ENCODE measurements around the gene CTDP1. TPM values are rescaled to one million over a fixed set of nuclear protein-coding genes. Genes with fewer than 3 reads are reported as not detected.
"Not testable (repeated sequence)": the region's sequence is repeated elsewhere in the genome, so short reads cannot be mapped to it uniquely, and the experiment has no call there.

Gene CTDP1
- total RNA-seq, 1 donor from 2014 or later = 9.4 TPM

DNA sequence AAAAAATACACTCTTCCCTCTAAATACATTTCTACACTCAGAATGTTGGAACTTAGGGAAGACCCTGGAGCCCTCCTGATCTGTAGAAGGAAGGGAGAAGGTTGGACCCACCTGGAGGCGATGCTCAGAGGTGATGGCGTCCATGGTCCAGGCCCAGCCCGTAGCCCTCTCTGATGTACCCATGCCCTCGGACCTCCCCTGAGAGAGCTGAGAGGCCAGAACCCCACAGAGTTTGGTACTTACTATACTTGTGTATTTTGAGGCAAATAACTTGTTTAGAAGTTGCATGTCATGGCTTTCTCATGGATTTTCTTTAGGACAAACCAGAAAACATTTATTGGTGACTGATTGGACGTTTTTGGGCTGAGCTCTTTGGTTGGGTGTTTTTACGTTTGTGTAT, 10.5 kb downstream of the CTDP1 start:
- Histone ChIP-seq H3K4me3 (ENCODE audit: low read length in 3 of 3) (no peak overlapping the region), H3K9ac (ENCODE audit: low read depth in 1 of 3, low read length in 3 of 3) (no peak overlapping the region), H3K27ac (ENCODE audit: low read depth, low read length) (no peak overlapping the region), H3K36me3 (ENCODE audit: control insufficient read depth in 3 of 3, insufficient read depth in 3 of 3, low read length in 3 of 3) (peaks cover 0 to 2% (median under 1%) of the 10 kb centered on the region in 3 donors), H3K4me1 (ENCODE audit: control insufficient read depth in 3 of 3, insufficient read depth in 3 of 3, low read length in 3 of 3) (no peaks in the 10 kb centered on the region), H3K9me3 (ENCODE audit: control insufficient read depth in 3 of 3, low read length in 3 of 3) (no peaks in the 10 kb centered on the region), H3K27me3 (ENCODE audit: control insufficient read depth in 3 of 3, insufficient read depth in 3 of 3, low read length in 3 of 3) (no peaks in the 10 kb centered on the region)

DNA sequence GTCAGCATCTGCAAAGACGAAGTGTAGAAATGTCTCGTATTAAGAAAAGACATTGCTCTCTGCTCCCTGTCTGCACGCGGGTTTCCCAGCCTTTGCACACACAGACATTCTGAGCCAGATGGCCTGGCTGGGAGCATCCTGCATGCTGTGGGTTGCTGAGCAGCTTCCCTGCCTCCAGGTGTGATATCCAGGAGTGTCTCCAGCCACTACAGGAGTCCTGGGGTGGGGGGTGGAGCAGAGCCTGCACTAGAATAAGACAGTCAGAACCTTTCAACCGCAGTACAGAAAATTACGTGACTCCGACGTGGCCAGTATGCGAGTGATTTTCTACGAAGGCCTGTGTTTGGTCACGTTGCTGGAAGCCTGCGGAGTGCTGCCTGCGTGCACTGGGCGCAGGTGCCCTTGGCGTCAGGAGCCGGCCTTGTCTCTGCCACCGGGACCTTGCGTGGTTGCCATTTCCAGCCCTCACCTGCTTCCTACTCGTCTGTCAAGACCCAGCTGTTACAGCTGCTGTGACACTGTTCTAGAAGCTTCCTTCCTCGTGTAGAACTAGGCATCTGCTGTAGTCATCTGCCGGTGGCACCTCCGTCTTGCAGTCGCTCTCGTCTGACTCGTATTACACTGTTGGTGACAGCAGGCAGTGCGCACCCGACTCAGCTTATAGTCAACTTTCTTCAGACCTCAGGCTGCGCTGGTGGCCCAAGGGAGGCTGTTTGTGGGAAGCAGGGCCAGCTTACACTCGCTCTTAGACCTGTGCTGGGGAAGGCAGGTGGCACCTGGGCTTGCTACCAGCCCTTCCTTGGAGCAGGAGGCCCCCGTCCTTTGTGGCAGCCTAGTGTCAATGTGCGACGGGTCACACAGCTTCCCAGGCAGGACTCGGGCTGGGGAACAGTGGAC, 11.2 kb downstream of the CTDP1 start:
- H3K27me3 ChIP-seq (ENCODE audit: control insufficient read depth in 3 of 3, insufficient read depth in 3 of 3, low read length in 3 of 3) = no peaks in the 10 kb centered on the region

DNA sequence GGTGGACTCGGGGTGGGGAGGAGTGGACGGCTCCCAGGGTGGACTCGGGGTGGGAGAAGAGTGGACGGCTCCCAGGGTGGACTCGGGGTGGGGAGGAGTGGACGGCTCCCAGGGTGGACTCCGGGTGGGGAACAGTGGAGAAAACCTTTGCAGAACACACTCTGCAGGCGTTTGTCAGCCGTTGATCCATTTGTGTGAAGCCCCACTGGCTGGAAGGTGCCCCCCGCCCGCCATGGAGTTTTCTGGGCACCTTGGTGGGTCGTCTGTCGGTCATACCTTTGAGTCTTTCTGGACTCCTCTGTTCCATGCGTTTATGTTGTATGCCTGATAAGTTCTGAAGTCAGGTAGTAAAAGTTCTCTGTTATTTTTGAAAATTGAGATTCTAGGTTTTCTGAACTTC, 12.5 kb downstream of the CTDP1 start:
- Histone ChIP-seq H3K36me3 (ENCODE audit: control insufficient read depth in 3 of 3, insufficient read depth in 3 of 3, low read length in 3 of 3) (peaks cover 12 to 15% (median 15%) of the 10 kb centered on the region in 3 donors), H3K4me1 (ENCODE audit: control insufficient read depth in 3 of 3, insufficient read depth in 3 of 3, low read length in 3 of 3) (no peaks in the 10 kb centered on the region), H3K9ac (ENCODE audit: low read depth in 1 of 3, low read length in 3 of 3) (no peak overlapping the region), H3K4me3 (ENCODE audit: low read length in 3 of 3) (no peak overlapping the region), H3K9me3 (ENCODE audit: control insufficient read depth in 3 of 3, low read length in 3 of 3) (no peaks in the 10 kb centered on the region), H3K27ac (ENCODE audit: low read depth, low read length) (no peak overlapping the region), H3K27me3 (ENCODE audit: control insufficient read depth in 3 of 3, insufficient read depth in 3 of 3, low read length in 3 of 3) (no peaks in the 10 kb centered on the region)

More for the DNA sequence above, 11.2 kb downstream of the CTDP1 start:
- H3K36me3 ChIP-seq (ENCODE audit: control insufficient read depth in 3 of 3, insufficient read depth in 3 of 3, low read length in 3 of 3) = peaks cover 4 to 7% (median 6%) of the 10 kb centered on the region in 3 donors
- no peak overlapping the region for H3K9ac ChIP-seq (ENCODE audit: low read depth in 1 of 3, low read length in 3 of 3)
- no peak overlapping the region for H3K4me3 ChIP-seq (ENCODE audit: low read length in 3 of 3)
- no peaks in the 10 kb centered on the region for H3K4me1 ChIP-seq (ENCODE audit: control insufficient read depth in 3 of 3, insufficient read depth in 3 of 3, low read length in 3 of 3)
- H3K27ac ChIP-seq (ENCODE audit: low read depth, low read length) = no peak overlapping the region
- no peaks in the 10 kb centered on the region for H3K9me3 ChIP-seq (ENCODE audit: control insufficient read depth in 3 of 3, low read length in 3 of 3)

DNA sequence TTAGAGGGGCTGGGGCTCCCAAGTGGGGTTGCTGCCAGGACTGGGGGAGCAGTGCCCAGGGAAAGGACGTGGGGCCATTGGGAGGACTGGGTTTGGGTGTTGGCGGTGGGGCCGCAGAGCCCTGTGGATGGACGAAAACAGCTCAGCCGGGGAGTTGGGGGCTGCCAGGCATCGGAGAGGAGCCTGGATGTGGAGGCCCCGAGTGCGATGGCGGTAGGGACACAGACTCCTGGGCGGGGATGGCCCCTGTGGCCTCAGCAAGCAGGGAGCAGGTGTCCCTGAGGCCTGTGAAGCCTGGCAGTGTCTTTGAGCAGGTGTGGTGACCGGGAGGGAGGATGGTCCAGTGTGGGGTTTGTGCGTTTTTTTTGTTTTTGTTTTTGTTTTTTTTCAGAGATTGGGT, 13.3 kb downstream of the CTDP1 start:
- H3K27me3 ChIP-seq (ENCODE audit: control insufficient read depth in 3 of 3, insufficient read depth in 3 of 3, low read length in 3 of 3) = no peaks in the 10 kb centered on the region
- no peak overlapping the region for H3K27ac ChIP-seq (ENCODE audit: low read depth, low read length)
- H3K4me1 ChIP-seq (ENCODE audit: control insufficient read depth in 3 of 3, insufficient read depth in 3 of 3, low read length in 3 of 3) = no peaks in the 10 kb centered on the region
- H3K36me3 ChIP-seq (ENCODE audit: control insufficient read depth in 3 of 3, insufficient read depth in 3 of 3, low read length in 3 of 3) = peaks cover 17 to 23% (median 19%) of the 10 kb centered on the region in 3 donors
- H3K9ac ChIP-seq (ENCODE audit: low read depth in 1 of 3, low read length in 3 of 3) = no peak overlapping the region
- no peaks in the 10 kb centered on the region for H3K9me3 ChIP-seq (ENCODE audit: control insufficient read depth in 3 of 3, low read length in 3 of 3)
- no peak overlapping the region for H3K4me3 ChIP-seq (ENCODE audit: low read length in 3 of 3)

DNA sequence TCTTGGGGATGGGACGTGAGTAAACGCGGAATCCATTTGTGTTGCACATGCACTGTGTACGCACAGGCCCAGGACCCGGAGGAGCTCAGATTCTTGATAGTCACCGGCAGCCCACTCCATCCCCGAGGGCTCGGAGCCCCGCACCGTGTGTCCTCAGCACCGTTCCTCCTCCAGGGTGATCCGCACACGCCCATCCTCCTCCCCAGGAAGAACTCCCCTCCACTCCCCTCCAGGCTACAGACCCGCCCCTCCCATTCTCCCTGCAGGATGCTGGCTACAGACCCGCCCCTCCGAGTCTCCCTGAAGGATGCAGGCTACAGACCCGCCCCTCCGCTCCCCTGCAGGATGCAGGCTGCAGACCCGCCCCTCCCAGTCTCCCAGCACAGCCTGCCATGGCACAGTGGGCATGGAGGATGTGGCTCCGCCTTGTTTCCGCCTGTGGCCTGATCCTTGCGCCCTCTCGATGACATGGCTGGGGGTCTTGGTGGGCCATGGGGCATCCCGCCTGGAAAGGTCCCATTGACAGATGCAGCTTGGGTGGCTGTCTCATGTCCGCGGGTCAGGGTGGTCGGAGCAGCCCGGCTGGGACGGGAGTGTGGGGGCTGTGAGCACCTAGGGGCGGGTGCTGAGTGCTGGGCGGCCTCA, 14.1 kb downstream of the CTDP1 start:
- Histone ChIP-seq H3K4me1 (ENCODE audit: control insufficient read depth in 3 of 3, insufficient read depth in 3 of 3, low read length in 3 of 3) (peaks cover 0 to under 1% (median 0%) of the 10 kb centered on the region in 3 donors), H3K27me3 (ENCODE audit: control insufficient read depth in 3 of 3, insufficient read depth in 3 of 3, low read length in 3 of 3) (no peaks in the 10 kb centered on the region), H3K9me3 (ENCODE audit: control insufficient read depth in 3 of 3, low read length in 3 of 3) (no peaks in the 10 kb centered on the region), H3K4me3 (ENCODE audit: low read length in 3 of 3) (no peak overlapping the region), H3K9ac (ENCODE audit: low read depth in 1 of 3, low read length in 3 of 3) (no peak overlapping the region), H3K36me3 (ENCODE audit: control insufficient read depth in 3 of 3, insufficient read depth in 3 of 3, low read length in 3 of 3) (peaks cover 24 to 31% (median 25%) of the 10 kb centered on the region in 3 donors), H3K27ac (ENCODE audit: low read depth, low read length) (no peak overlapping the region)

DNA sequence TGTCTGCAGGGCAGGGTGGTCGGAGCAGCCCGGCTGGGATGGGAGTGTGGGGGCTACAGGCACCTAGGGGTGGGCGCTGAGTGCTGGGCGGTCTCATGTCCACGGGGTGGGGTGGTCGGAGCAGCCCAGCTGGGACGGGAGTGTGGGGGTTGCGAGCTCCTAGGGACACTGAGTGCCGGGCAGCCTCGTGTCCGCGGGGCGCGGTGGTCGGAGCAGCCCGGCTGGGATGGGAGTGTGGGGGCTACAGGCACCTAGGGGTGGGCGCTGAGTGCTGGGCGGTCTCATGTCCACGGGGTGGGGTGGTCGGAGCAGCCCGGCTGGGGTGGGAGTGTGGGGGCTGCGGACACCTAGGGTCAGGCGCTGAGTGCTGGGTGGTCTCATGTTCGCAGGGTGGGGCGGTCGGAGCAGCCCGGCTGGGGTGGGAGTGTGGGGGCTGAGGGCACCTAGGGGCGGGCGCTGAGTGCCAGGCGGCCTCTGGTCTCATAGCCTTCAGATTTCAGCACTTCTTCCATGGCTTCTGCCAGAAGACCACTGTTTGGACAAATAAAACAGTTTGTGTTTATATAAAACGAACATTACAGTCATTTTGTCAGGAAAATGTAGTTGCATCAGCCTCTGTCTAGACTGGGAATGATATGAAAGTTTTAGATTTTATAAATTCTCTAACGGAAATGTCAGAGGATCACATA, 14.7 kb downstream of the CTDP1 start:
- H3K27ac ChIP-seq (ENCODE audit: low read depth, low read length); H3K4me1 ChIP-seq (ENCODE audit: control insufficient read depth in 3 of 3, insufficient read depth in 3 of 3, low read length in 3 of 3); H3K4me3 ChIP-seq (ENCODE audit: low read length in 3 of 3); H3K27me3 ChIP-seq (ENCODE audit: control insufficient read depth in 3 of 3, insufficient read depth in 3 of 3, low read length in 3 of 3); H3K9ac ChIP-seq (ENCODE audit: low read depth in 1 of 3, low read length in 3 of 3); H3K9me3 ChIP-seq (ENCODE audit: control insufficient read depth in 3 of 3, low read length in 3 of 3): not testable (repeated sequence)
- peaks cover 27 to 33% (median 29%) of the 10 kb centered on the region in 3 donors for H3K36me3 ChIP-seq (ENCODE audit: control insufficient read depth in 3 of 3, insufficient read depth in 3 of 3, low read length in 3 of 3)

DNA sequence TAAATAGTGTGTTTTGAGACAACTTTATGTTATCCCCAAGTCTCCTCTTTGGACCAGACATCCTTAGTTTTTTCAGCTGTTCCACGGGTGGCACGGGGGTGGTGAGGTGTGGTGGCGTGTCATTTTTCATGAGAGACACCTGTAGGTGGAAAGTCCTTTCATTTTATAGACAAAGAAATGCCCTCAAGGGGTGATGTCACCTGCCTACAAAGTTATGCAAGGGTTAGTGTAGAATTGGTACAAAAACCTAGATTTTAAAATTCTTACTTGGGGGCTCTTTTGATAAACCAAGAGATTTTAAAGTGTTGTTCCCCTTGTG, 15.3 kb downstream of the CTDP1 start:
- H3K36me3 ChIP-seq (ENCODE audit: control insufficient read depth in 3 of 3, insufficient read depth in 3 of 3, low read length in 3 of 3) = peaks cover 28 to 37% (median 33%) of the 10 kb centered on the region in 3 donors
- H3K4me3 ChIP-seq (ENCODE audit: low read length in 3 of 3) = no peak overlapping the region
- H3K9me3 ChIP-seq (ENCODE audit: control insufficient read depth in 3 of 3, low read length in 3 of 3) = no peaks in the 10 kb centered on the region
- no peak overlapping the region for H3K27ac ChIP-seq (ENCODE audit: low read depth, low read length)
- no peaks in the 10 kb centered on the region for H3K27me3 ChIP-seq (ENCODE audit: control insufficient read depth in 3 of 3, insufficient read depth in 3 of 3, low read length in 3 of 3)
- H3K4me1 ChIP-seq (ENCODE audit: control insufficient read depth in 3 of 3, insufficient read depth in 3 of 3, low read length in 3 of 3) = peaks cover 0 to 3% (median 0%) of the 10 kb centered on the region in 3 donors
- no peak overlapping the region for H3K9ac ChIP-seq (ENCODE audit: low read depth in 1 of 3, low read length in 3 of 3)

DNA sequence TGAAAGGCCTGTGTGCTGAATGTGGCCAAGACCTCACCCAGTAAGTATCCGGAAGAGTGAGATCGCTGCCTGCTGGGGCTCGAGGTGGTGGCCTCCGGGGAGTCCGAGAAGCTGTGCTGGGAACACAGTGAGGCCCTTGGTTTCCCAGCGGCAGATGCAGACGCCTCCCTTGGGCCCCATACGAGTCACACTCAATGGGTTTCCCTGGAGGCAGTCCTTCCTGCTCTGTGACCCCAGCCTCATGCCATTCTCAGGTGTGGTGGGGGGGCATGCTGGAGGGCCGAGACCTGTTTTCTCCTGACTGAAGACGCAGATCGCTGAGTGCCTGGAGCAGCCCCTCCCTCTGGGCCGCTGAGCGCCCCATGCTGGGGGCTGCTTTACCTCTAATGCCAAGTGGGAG, 15.7 kb downstream of the CTDP1 start:
- Histone ChIP-seq H3K4me3 (ENCODE audit: low read length in 3 of 3) (no peak overlapping the region), H3K27me3 (ENCODE audit: control insufficient read depth in 3 of 3, insufficient read depth in 3 of 3, low read length in 3 of 3) (no peaks in the 10 kb centered on the region), H3K27ac (ENCODE audit: low read depth, low read length) (no peak overlapping the region), H3K9me3 (ENCODE audit: control insufficient read depth in 3 of 3, low read length in 3 of 3) (no peaks in the 10 kb centered on the region), H3K36me3 (ENCODE audit: control insufficient read depth in 3 of 3, insufficient read depth in 3 of 3, low read length in 3 of 3) (peaks cover 32 to 41% (median 37%) of the 10 kb centered on the region in 3 donors), H3K4me1 (ENCODE audit: control insufficient read depth in 3 of 3, insufficient read depth in 3 of 3, low read length in 3 of 3) (peaks cover 0 to 3% (median 0%) of the 10 kb centered on the region in 3 donors), H3K9ac (ENCODE audit: low read depth in 1 of 3, low read length in 3 of 3) (no peak overlapping the region)

DNA sequence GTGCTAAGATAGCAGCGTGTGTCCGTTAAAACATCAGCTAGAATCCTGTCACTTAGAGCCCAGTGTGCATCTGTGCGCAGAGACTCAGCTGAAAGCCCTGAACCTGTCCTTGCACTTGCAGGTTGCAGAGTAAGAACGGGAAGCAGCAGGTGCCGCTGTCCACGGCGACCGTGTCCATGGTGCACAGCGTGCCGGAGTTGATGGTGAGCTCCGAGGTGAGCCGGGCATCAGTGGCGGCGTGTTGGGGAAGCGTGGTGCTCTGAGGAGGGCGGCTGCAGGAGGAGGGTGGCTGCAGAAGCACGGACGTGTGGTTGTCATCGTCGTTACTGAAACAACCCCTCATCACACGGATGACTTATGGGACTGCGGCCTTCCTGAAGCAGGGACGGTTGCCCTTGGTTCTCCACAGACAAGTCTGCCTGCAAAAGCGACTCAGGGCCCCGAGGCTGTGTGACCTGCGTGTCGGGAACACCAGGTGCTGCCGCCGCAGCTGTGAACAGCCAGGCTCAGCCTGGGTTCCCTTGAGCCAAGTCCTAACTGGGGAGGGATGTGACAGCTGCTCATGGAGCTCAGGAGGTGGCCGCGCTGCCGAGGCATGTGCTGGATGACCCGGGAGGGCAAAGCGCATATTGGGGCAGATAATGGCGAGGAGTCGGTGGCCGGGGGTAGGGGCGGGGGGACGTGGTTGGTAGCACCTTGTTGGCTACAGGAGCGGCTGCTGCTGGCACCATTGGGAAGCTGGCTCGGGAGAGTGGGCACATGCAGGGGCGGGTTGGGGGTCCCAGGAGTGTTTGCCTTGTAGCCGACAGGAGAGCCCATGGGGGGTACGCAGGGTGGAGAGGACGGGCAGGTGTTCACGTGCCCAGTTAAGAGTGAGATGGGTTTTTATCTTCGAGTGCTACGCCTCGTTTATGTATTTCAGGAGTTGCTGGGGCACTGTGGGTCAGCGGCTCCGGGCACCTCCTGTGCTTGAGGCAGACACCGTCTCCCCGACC, 16.6 kb downstream of the CTDP1 start:
- H3K9ac ChIP-seq (ENCODE audit: low read depth in 1 of 3, low read length in 3 of 3) = no peak overlapping the region
- peaks cover 0 to 3% (median 0%) of the 10 kb centered on the region in 3 donors for H3K4me1 ChIP-seq (ENCODE audit: control insufficient read depth in 3 of 3, insufficient read depth in 3 of 3, low read length in 3 of 3)
- no peak overlapping the region for H3K4me3 ChIP-seq (ENCODE audit: low read length in 3 of 3)
- no peaks in the 10 kb centered on the region for H3K27me3 ChIP-seq (ENCODE audit: control insufficient read depth in 3 of 3, insufficient read depth in 3 of 3, low read length in 3 of 3)
- H3K36me3 ChIP-seq (ENCODE audit: control insufficient read depth in 3 of 3, insufficient read depth in 3 of 3, low read length in 3 of 3) = peaks cover 34 to 47% (median 41%) of the 10 kb centered on the region in 3 donors
- no peak overlapping the region for H3K27ac ChIP-seq (ENCODE audit: low read depth, low read length)
- H3K9me3 ChIP-seq (ENCODE audit: control insufficient read depth in 3 of 3, low read length in 3 of 3) = no peaks in the 10 kb centered on the region
